NCI-H2196 (cell line): Measurements from ENCODE around the gene PRICKLE2.

ENCODE experiments used
- DNase-seq: peaks from one replicate; lab custom pipeline; 2025; ENCODE audit not compliant: unreplicated experiment; lab: John Stamatoyannopoulos, UW

The PRICKLE2 gene, protein sequence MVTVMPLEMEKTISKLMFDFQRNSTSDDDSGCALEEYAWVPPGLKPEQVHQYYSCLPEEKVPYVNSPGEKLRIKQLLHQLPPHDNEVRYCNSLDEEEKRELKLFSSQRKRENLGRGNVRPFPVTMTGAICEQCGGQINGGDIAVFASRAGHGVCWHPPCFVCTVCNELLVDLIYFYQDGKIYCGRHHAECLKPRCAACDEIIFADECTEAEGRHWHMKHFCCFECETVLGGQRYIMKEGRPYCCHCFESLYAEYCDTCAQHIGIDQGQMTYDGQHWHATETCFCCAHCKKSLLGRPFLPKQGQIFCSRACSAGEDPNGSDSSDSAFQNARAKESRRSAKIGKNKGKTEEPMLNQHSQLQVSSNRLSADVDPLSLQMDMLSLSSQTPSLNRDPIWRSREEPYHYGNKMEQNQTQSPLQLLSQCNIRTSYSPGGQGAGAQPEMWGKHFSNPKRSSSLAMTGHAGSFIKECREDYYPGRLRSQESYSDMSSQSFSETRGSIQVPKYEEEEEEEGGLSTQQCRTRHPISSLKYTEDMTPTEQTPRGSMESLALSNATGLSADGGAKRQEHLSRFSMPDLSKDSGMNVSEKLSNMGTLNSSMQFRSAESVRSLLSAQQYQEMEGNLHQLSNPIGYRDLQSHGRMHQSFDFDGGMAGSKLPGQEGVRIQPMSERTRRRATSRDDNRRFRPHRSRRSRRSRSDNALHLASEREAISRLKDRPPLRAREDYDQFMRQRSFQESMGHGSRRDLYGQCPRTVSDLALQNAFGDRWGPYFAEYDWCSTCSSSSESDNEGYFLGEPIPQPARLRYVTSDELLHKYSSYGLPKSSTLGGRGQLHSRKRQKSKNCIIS

GRCh38 chr3:64224826-64225610 is at the start of gene PRICKLE2:
TSS of gene PRICKLE2 (minus strand) at chr3:64225466. CDS start at chr3:64198927, 26,539 bp downstream.
- DNase-seq, result no peak

GRCh38 chr3:64272842-64273241 is 47.6 kb upstream of the PRICKLE2 start:
- no peak for DNase-seq

- no peak for DNase-seq
Measured at GRCh38 chr3:64272271-64272670, 47.0 kb upstream of the PRICKLE2 start.

GRCh38 chr3:64271631-64272030 is 46.4 kb upstream of the PRICKLE2 start:
- no peak for DNase-seq

DNA sequence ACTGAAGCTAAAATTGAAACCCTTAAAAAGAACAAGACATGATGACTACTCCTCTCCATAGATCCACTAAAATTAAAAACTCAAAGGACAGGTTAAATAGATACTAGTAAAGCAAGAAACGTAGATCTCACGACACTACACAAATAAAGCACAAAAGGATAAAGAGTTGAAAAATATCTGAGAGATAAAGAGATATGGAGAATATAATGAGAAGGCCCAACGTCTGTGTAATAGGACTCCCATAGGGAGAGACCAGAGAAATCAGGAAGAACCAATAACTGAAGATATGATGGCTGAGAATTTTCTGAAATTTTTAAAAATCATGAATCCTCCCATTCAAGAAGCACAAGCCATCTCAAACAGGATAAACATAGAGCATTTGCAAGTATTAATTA is 45.6 kb upstream of the PRICKLE2 start:
- no peak for DNase-seq

DNA sequence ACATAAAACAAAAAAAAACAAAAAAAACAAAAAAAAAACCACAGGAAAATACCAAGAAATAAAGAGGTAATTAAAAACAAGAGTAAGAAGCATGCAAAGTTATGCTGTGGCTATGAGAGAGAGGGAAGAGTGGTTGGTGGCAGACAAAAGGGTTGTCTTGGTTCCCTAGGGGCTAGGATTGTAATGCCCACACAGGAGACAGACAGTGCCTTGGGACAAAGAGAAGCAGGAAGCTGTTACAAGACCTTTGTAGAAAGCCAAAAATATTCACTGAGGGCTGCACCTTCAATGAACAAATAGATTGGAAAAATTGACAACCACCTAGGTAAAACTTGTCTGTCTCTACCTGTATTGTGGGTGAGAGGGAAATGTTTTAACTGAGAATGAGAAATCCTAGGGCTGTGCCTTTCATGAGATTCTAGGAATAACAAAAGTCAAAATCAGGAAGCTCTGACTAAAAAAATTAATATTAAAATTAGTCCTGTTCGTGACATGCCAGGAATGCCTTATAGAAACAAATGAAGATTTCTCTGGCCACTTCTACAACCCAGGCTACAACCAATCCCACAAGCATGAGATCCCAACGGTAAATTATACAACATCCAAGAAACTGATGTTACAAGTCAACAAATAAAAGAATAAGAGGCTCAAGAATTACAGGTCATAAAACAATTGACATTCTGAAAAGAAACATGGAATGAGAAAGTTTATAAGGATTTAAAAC is 45.0 kb upstream of the PRICKLE2 start:
- no peak for DNase-seq

DNA sequence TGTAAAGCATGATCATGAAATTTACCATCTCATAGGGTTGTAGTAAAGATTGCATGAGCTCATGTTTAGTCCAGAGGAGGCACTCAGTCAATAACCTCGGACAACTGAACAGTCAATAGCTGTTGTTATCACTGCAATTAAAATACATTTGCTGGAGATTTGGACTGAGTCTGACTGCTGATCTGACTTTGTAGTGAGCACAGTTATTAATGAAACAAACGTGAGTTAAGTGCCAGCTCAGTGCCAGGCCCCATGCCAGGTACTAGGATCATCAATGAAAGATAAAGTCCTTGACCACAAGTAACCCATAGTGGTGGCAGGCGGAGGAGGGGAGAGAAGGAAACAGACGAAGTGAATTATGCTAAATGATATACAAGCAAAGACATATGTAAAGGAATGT is 43.7 kb upstream of the PRICKLE2 start:
- DNase-seq, result no peak

DNA sequence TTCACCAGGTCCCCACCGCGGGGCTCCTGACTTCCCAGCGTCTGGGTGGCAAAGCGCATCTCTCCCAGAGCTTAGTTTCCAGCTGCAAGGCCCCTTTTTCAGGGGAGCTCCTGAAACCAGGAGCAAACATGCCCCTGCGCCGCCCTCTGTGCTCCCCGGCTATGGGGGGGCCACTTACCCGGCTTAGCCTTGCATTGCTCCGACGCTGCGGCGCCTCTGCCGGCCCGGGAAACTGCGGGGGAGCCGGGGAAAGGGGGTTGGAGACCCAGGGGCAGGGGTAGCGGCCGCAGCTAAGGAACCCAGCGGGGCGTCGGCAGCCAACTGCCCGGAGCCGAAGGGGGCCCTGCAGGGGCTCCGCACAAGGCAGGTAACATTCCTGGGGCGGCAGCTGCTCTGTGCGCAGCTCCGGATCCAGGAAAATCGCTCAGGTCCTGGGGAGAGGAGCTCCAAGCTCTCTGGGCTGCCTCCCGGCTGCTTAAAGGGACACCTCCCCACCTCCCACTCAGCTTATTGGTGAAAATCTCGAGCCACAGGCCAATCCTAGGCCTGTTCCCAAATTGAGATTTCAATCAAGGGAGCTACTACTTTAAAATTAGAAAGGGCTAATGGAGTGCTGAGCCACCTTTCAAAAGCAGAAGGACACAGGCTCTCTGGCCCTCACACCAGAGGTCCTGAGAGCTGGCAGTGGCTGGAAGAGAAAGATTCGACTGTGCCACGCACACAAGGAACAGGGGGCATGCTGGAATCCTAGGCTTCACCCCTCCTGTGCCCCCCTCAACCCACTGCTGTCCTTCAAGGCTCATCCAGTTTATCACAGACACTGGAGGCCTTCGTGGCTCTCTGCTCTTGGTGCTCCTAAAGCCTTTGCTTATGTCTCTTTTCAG is 42.7 kb upstream of the PRICKLE2 start:
- DNase-seq, result no peak

GRCh38 chr3:64266983-64267382 is 41.7 kb upstream of the PRICKLE2 start:
- no peak for DNase-seq

GRCh38 chr3:64266065-64266931 is 41.0 kb upstream of the PRICKLE2 start:
- no peak for DNase-seq

DNA sequence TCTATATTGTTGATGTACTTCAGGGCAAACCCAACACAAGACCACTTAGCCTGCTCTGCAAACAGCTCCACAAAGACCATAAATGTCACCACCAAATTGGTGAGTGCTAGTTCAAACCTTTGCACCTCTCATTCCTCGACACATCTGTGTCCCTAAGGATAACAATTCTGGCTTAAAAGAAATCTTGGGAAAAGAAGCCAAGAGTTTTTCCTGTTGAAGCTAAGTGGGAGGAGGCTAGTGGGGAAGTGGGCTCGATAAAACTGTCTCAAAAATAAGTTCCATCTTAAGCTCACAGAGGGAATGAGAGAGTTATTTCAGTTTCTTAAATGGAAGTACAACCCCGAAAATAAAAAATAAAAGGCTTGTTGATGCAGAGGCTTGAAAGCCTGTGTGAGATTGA is 40.4 kb upstream of the PRICKLE2 start:
- DNase-seq, result no peak

- no peak for DNase-seq
Measured at GRCh38 chr3:64264501-64265109, 39.3 kb upstream of the PRICKLE2 start.

GRCh38 chr3:64262574-64263114 is 37.4 kb upstream of the PRICKLE2 start:
- DNase-seq, result no peak

GRCh38 chr3:64260431-64260830 is 35.2 kb upstream of the PRICKLE2 start:
- no peak for DNase-seq

GRCh38 chr3:64259636-64260035 is 34.4 kb upstream of the PRICKLE2 start:
- no peak for DNase-seq

DNA sequence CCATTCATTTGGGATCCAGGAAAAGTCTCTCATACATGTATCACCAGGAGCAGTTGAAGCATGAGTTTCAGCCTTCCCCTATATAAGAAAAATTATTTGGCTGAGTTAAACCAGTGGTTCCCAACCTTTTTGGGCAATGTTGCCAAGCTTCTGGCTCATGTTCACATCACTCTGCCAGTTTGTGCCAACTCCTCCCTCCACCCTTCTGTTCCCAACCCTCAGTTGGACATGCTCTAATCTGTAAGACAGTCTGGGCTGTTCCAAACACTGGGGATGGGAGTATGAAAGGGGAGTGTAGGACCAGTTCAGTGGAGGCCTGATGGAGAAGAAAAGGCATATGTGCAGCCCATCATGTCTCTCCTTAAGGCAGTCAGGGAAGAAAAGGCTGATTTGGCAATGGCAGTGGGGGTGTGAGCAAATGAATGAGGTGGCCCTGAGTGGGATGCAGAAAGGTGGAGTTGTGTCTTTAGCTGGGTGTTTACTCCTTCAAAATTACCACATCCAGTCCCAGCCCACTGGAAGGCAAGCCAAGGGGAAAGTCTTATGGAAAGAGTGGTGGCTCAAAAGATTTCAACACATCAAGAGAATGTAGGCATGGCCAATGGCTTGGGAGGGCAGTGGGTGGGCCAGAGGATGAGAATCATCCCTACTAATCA is 32.0 kb upstream of the PRICKLE2 start:
- DNase-seq, result no peak

GRCh38 chr3:64255741-64256340 is 30.6 kb upstream of the PRICKLE2 start:
- DNase-seq, result no peak
